Heart right ventricle (tissue), 16 donors: ENCODE measurements around the gene STMND1. TPM values are rescaled to one million over a fixed set of nuclear protein-coding genes. Genes with fewer than 3 reads are reported as not detected.

Experiments
- ATAC-seq, 8 donors: fragments of 200-7000 bp; cut with Tn5 transposase; one replicate each; pipeline ENCODE4 v1.9.1; 2020; ENCODE audit warnings: mild to moderate bottlenecking in 8 of 8, moderate library complexity in 8 of 8, moderate number of reproducible peaks in 1 of 8
- DNase-seq, 2 donors: peaks; one replicate each; pipeline ENCODE4 v3.0.0-alpha.2; 2020
- H3K27ac ChIP-seq, 10 donors: fragments of 200-600 bp; sonication (generic) in 2 of 10; one replicate each; pipeline versions ENCODE4 v1.5.0 to v1.8.0; 2020 to 2022; ENCODE audit warnings: mild to moderate bottlenecking in 3 of 10
- H3K27me3 ChIP-seq, 7 donors: fragments of 200-600 bp; one replicate each; pipeline ENCODE4 v1.8.0; 2021 to 2022; ENCODE audit warnings: mild to moderate bottlenecking in 2 of 7
- H3K36me3 ChIP-seq, 9 donors: fragments of 200-600 bp; sonication (generic) in 1 of 9; one replicate each; pipeline versions ENCODE4 v1.5.0 to v1.8.0; 2020 to 2022; ENCODE audit warnings: mild to moderate bottlenecking in 2 of 9
- H3K4me1 ChIP-seq, 9 donors: fragments of 200-600 bp; sonication (generic) in 1 of 9; one replicate each; pipeline versions ENCODE4 v1.5.0 to v1.8.0; 2020 to 2022; ENCODE audit warnings: mild to moderate bottlenecking in 4 of 9
- H3K4me3 ChIP-seq, 10 donors: fragments of 200-600 bp; sonication (generic) in 2 of 10; one replicate each; pipeline versions ENCODE4 v1.5.0 to v1.8.0; 2020 to 2022; ENCODE audit warnings: mild to moderate bottlenecking in 7 of 10, moderate library complexity in 2 of 10
- H3K9me3 ChIP-seq, 11 donors: fragments of 200-600 bp in 10 of 11; sonication (generic) in 2 of 11; one replicate each; pipeline versions ENCODE4 v1.5.0 to v1.8.0; 2013 to 2022; ENCODE audit warnings: mild to moderate bottlenecking in 2 of 11, control low read depth in 1 of 11, moderate library complexity in 1 of 11
- WGBS, 2 donors: extraction: QIAGEN DNeasy Blood & Tissue Kit; methylation state at CpG; one replicate each; pipeline ENCODE4 v1.1.7; 2013; ENCODE audit warnings: inconsistent platforms in 1 of 2; 5-methylcytosine and 5-hydroxymethylcytosine counted together
- intact Hi-C, 10 donors: fragments of 100-400 bp; cut with DNase I; formaldehyde crosslinking; loops; one replicate each; pipeline versions ENCODE4 v1.11.1 to v1.14.2; 2022
- polyA plus RNA-seq, 2 donors: library from polyadenylated mRNA; stranded (reverse); fragments of 200-250 nt; gene quantifications; one replicate each; pipeline ENCODE4 v1.2.3, GENCODE V29; 2013
- total RNA-seq, 10 donors: library from RNA; stranded (reverse); fragmentation: NEBNext Ultra II Directional in 3 of 10; extraction: Animal tissue kit (Norgen Biotek cat#: 25700) in 3 of 10; gene quantifications; one replicate each; pipeline versions ENCODE4 v1.2.1 to v1.2.4, GENCODE V29; 2021 to 2023
- TF ChIP-seq, protein P1 (sequence below), 9 donors: fragments of 200-600 bp; sonication (generic) in 2 of 9; IDR thresholded peaks; one replicate each; pipeline versions ENCODE4 v1.5.0 to v1.8.0; 2021 to 2022; ENCODE audit warnings: antibody characterized with exemption in 9 of 9, mild to moderate bottlenecking in 5 of 9, moderate library complexity in 1 of 9
- donor health status: Arrhythmogenic right ventricular cardiomyopathy.
- donor health status: ischemic (EF 13 %, LVEDD 7.1; RV severe dilation, severe dysfunction).
- donor health status: healthy with polysubstance abuse.
- donor health status: DM: no; HTN: yes; CAD: no.
- donor health status: DM: no; HTN: no; CAD: no.
- donor health status: ischemic (EF 25% LVEDD 6.9; RV normal size, moderate dysfunction).
- donor health status: ischemic (EF 25% LVEDD 5.7; RV mildly dilated, moderate dysfunction).
- donor health status: healthy.
- donor health status: DM: yes; HTN: yes; CAD: no.
- donor health status: Ischemic cardiomyopathy.
- donor health status: ischemic (EF 35%, LVEDD 5.7; RV mildly dilated, moderate dysfunction).
- donor health status: nonischemic (EF 11% LVEDD 7.7; RV severe dilation, severe dysfunction).
- donor health status: DM: yes; HTN: yes; CAD: no.
- donor health status: PGD.
- donor health status: ischemic (EF 29% LVEDD 5.4; RV normal size, mild dysfunction).
- donor health status: nonischemic (EF 23%, LVEDD 6.1; RV moderate dilation, normal function).

The STMND1 gene
- total and polyA plus RNA-seq, 12 donors = not detected

GRCh38 chr6:17157617-17158016 lies 55.8 kb downstream of the STMND1 start:
- ATAC-seq = no peak
- TF ChIP-seq, protein P1, sequence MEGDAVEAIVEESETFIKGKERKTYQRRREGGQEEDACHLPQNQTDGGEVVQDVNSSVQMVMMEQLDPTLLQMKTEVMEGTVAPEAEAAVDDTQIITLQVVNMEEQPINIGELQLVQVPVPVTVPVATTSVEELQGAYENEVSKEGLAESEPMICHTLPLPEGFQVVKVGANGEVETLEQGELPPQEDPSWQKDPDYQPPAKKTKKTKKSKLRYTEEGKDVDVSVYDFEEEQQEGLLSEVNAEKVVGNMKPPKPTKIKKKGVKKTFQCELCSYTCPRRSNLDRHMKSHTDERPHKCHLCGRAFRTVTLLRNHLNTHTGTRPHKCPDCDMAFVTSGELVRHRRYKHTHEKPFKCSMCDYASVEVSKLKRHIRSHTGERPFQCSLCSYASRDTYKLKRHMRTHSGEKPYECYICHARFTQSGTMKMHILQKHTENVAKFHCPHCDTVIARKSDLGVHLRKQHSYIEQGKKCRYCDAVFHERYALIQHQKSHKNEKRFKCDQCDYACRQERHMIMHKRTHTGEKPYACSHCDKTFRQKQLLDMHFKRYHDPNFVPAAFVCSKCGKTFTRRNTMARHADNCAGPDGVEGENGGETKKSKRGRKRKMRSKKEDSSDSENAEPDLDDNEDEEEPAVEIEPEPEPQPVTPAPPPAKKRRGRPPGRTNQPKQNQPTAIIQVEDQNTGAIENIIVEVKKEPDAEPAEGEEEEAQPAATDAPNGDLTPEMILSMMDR (IDR thresholded peaks at IDR 0.05) = no peak
- no peak overlapping the region for H3K4me3 ChIP-seq
- intact Hi-C loops = loop anchor here in 9 of 10 donors (2.0 to 10.0 kb wide), 11 partner anchors 423 to 967 kb away; partner anchors contain the start of gene NHLRC1 (in 2 of the 9)
- peaks cover 0 to 10% (median 0%) of the 10 kb centered on the region in 7 donors for H3K27me3 ChIP-seq
- H3K9me3 ChIP-seq = peaks cover 0 to 9% (median 3%) of the 10 kb centered on the region in 11 donors
- H3K4me1 ChIP-seq = no peaks in the 10 kb centered on the region
- no peak overlapping the region for H3K27ac ChIP-seq
- 81 to 89% methylated on average over 2 of the region's 2 CpGs for WGBS, 2 donors
- DNase-seq = no peak
- no peaks in the 10 kb centered on the region for H3K36me3 ChIP-seq

DNA sequence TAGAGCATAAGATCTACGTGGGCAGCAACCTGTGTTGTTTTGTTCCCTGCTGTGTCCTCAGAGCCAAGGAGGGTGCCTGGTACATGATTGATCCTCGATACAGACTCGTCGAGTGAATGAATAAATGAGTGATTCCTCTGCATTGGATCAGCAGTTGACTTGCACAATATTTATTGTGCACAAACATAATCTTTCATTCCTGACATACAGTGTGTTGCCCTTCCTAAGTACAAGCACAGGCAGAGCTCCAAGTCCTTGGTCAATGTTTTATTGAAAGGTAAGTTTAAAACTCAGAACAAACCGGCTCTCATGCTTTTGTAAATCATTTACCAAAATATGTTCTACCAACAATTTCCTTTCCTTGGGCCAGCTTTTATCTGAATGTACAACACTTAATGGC lies 57.4 kb downstream of the STMND1 start:
- no peaks in the 10 kb centered on the region for H3K9me3 ChIP-seq
- no peak overlapping the region for H3K4me3 ChIP-seq
- H3K36me3 ChIP-seq = no peaks in the 10 kb centered on the region
- 82 to 89% methylated on average over 5 of the region's 5 CpGs for WGBS, 2 donors
- no peak overlapping the region for H3K27ac ChIP-seq
- ATAC-seq = no peak
- intact Hi-C loops = loop anchor here in 8 of 10 donors (5.0 to 10.0 kb wide), 7 partner anchors 423 to 966 kb away; partner anchors contain the start of gene NHLRC1 (in 2 of the 8)
- TF ChIP-seq, protein P1 (IDR thresholded peaks at IDR 0.05) = no peak
- no peaks in the 10 kb centered on the region for H3K4me1 ChIP-seq
- DNase-seq = no peak
- peaks cover 0 to 10% (median 0%) of the 10 kb centered on the region in 7 donors for H3K27me3 ChIP-seq

- no peak for DNase-seq
- 55 to 60% methylated on average over 2 of the region's 2 CpGs for WGBS, 2 donors
- TF ChIP-seq, protein P1 (IDR thresholded peaks at IDR 0.05) = no peak
- Histone ChIP-seq H3K9me3 (no peaks in the 10 kb centered on the region), H3K4me1 (peaks cover 0 to 4% (median 0%) of the 10 kb centered on the region in 9 donors), H3K4me3 (no peak overlapping the region), H3K36me3 (no peaks in the 10 kb centered on the region), H3K27me3 (peaks cover 0 to 10% (median 0%) of the 10 kb centered on the region in 7 donors), H3K27ac (no peak overlapping the region)
- ATAC-seq = no peak
- intact Hi-C loops = loop anchor here in 1 of 10 donors (10.0 kb wide), 1 partner anchor 114 kb away; no protein-coding TSS in a partner anchor
Observed at GRCh38 chr6:17161076-17161475, 59.2 kb downstream of the STMND1 start.

DNA sequence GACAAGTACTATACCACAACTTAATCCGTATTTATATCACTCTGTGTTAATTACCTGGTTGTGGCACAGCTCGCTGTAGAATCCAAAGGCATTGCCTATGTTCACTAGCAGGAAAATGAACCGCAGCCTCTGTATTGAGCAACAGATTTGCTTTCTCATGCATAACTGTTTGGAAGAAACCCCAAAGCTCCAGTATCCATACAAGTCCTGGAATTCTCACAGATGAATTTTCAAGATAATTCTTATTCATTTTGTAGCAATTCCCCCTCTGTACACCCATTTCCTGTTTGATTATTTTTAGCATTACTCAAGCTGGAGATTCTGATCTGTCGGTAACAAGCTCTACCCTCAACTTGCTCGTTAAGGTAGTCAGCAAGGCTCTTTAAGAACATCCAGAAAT lies 63.5 kb downstream of the STMND1 start:
- intact Hi-C loops = loop anchor here in 3 of 10 donors (5.0 to 10.0 kb wide), 3 partner anchors 109 to 117 kb away; partner anchors contain the start of gene RBM24 (in 1 of the 3)
- H3K9me3 ChIP-seq = no peaks in the 10 kb centered on the region
- WGBS, 2 donors = 61 to 63% methylated on average over 5 of the region's 5 CpGs
- TF ChIP-seq, protein P1 (IDR thresholded peaks at IDR 0.05) = no peak
- no peak for ATAC-seq
- no peaks in the 10 kb centered on the region for H3K36me3 ChIP-seq
- H3K4me1 ChIP-seq = peaks cover 0 to 6% (median 0%) of the 10 kb centered on the region in 9 donors
- no peak overlapping the region for H3K27ac ChIP-seq
- peaks cover 0 to 9% (median 0%) of the 10 kb centered on the region in 7 donors for H3K27me3 ChIP-seq
- DNase-seq = no peak
- H3K4me3 ChIP-seq = no peak overlapping the region
